DND-41 (cell line): ENCODE results near the gene FAM163B.

ENCODE experiments used
- ATAC-seq: fragments of 200-7000 bp; cut with Tn5 transposase; 3 replicates; pipeline ENCODE4 v1.9.1; 2021; ENCODE audit warnings: low read depth; ENCODE audit not compliant: insufficient read depth
- DNase-seq: peaks from one replicate; pipeline ENCODE4 v3.0.0-alpha.2; 2020
- H2AFZ ChIP-seq: 2 replicates; pipeline ENCODE4 v1.6.0; 2012; ENCODE audit warnings: low read depth, low read length
- H3K27ac ChIP-seq: 2 replicates; pipeline ENCODE4 v1.5.1; 2012; ENCODE audit warnings: low read length, inconsistent platforms
- H3K27me3 ChIP-seq: fragments of 200-600 bp; sonication (generic); 2 replicates; pipeline ENCODE4 v1.6.0; 2012; ENCODE audit warnings: low read length, mild to moderate bottlenecking, inconsistent platforms; ENCODE audit not compliant: insufficient read depth, poor library complexity
- H3K36me3 ChIP-seq: 2 replicates; pipeline ENCODE4 v1.5.1; 2012; ENCODE audit warnings: low read length, inconsistent platforms; ENCODE audit not compliant: insufficient read depth
- H3K4me1 ChIP-seq: 2 replicates; pipeline ENCODE4 v1.5.1; 2012; ENCODE audit warnings: mild to moderate bottlenecking, low read length; ENCODE audit not compliant: insufficient read depth
- H3K4me2 ChIP-seq: 2 replicates; pipeline ENCODE4 v1.6.0; 2012; ENCODE audit warnings: mild to moderate bottlenecking, moderate library complexity, low read length, inconsistent platforms; ENCODE audit not compliant: insufficient read depth
- H3K4me3 ChIP-seq, 2 experiments: fragments of 200-600 bp in 1 of 2; shearing (Covaris generic) in 1 of 2; 2 replicates each; pipeline ENCODE4 v1.5.1; 2012 to 2016; ENCODE audit warnings: inconsistent platforms in 2 of 2, low read length in 2 of 2, mild to moderate bottlenecking in 2 of 2, low read depth in 1 of 2, moderate library complexity in 1 of 2
- H3K79me2 ChIP-seq: 2 replicates; pipeline ENCODE4 v1.6.0; 2012; ENCODE audit warnings: low read length, inconsistent platforms; ENCODE audit not compliant: insufficient read depth
- H3K9ac ChIP-seq: 2 replicates; pipeline ENCODE4 v1.6.0; 2012; ENCODE audit warnings: low read depth, mild to moderate bottlenecking, inconsistent platforms, low read length, moderate library complexity
- H3K9me3 ChIP-seq: 2 replicates; pipeline ENCODE4 v1.5.1; 2012; ENCODE audit warnings: low read length, moderate library complexity, mild to moderate bottlenecking, inconsistent platforms; ENCODE audit not compliant: insufficient read depth, severe bottlenecking
- H4K20me1 ChIP-seq: 2 replicates; pipeline ENCODE4 v1.6.0; 2012; ENCODE audit warnings: low read length; ENCODE audit not compliant: insufficient read depth
- CTCF ChIP-seq: IDR thresholded peaks from 2 replicates; pipeline ENCODE4 v1.5.1; 2012; ENCODE audit warnings: borderline replicate concordance, low read length, moderate library complexity, mild to moderate bottlenecking; ENCODE audit not compliant: poor library complexity, severe bottlenecking; ENCODE audit errors: extremely low read depth
- EZH2 ChIP-seq: IDR thresholded peaks from 3 replicates; pipeline ENCODE4 v1.6.1; 2012; ENCODE audit warnings: borderline replicate concordance, low read depth, mild to moderate bottlenecking, moderate library complexity, low read length, inconsistent platforms; ENCODE audit not compliant: severe bottlenecking

The FAM163B gene

GRCh38 chr9:133576031-133576874 is 32.9 kb downstream of the FAM163B start:
- no peaks in the 10 kb centered on the region for H3K27me3 ChIP-seq
- no peak overlapping the region for H3K4me3 ChIP-seq
- no peaks in the 10 kb centered on the region for H3K79me2 ChIP-seq
- no peaks in the 10 kb centered on the region for H4K20me1 ChIP-seq
- H3K27ac ChIP-seq: no peak overlapping the region
- no peaks in the 10 kb centered on the region for H3K36me3 ChIP-seq
- H3K9me3 ChIP-seq: no peaks in the 10 kb centered on the region
- no peak overlapping the region for H3K9ac ChIP-seq
- ATAC-seq: no peak
- DNase-seq: no peak
- no peaks in the 10 kb centered on the region for H3K4me1 ChIP-seq
- H3K4me2 ChIP-seq: no peak overlapping the region
- TF ChIP-seq CTCF (no peak), EZH2 (no peak)
- H2AFZ ChIP-seq: no peak overlapping the region

GRCh38 chr9:133575186-133576030 is 33.8 kb downstream of the FAM163B start:
- no peak overlapping the region for H3K4me3 ChIP-seq
- H3K27me3 ChIP-seq: no peaks in the 10 kb centered on the region
- H3K36me3 ChIP-seq: no peaks in the 10 kb centered on the region
- TF ChIP-seq EZH2 (no peak), CTCF (no peak)
- H3K9ac ChIP-seq: no peak overlapping the region
- H3K4me2 ChIP-seq: no peak overlapping the region
- H3K4me1 ChIP-seq: no peaks in the 10 kb centered on the region
- ATAC-seq (no peak), DNase-seq (no peak)
- H2AFZ ChIP-seq: no peak overlapping the region
- H3K27ac ChIP-seq: no peak overlapping the region
- H3K9me3 ChIP-seq: no peaks in the 10 kb centered on the region
- no peaks in the 10 kb centered on the region for H3K79me2 ChIP-seq
- no peaks in the 10 kb centered on the region for H4K20me1 ChIP-seq

- H3K27me3 ChIP-seq: no peaks in the 10 kb centered on the region
- H3K79me2 ChIP-seq: no peaks in the 10 kb centered on the region
- H2AFZ ChIP-seq: no peak overlapping the region
- no peaks in the 10 kb centered on the region for H3K4me1 ChIP-seq
- no peak for DNase-seq
- no peak overlapping the region for H3K4me2 ChIP-seq
- H4K20me1 ChIP-seq: no peaks in the 10 kb centered on the region
- no peak overlapping the region for H3K4me3 ChIP-seq
- TF ChIP-seq CTCF (no peak), EZH2 (no peak)
- ATAC-seq: no peak
- H3K9ac ChIP-seq: no peak overlapping the region
- no peak overlapping the region for H3K27ac ChIP-seq
- no peaks in the 10 kb centered on the region for H3K9me3 ChIP-seq
- no peaks in the 10 kb centered on the region for H3K36me3 ChIP-seq
Observed at GRCh38 chr9:133574771-133575170, 34.4 kb downstream of the FAM163B start.
